ENCODE measurements around the gene EEIG1. TPM values are rescaled to one million over a fixed set of nuclear protein-coding genes. Genes with fewer than 3 reads are reported as not detected.

The EEIG1 gene
- total and polyA plus RNA-seq, 2 of the 4 experiments (the other 2 are of a cell fraction), result 1.1 to 23.2 TPM

- peak overlapping the region; percentile 48; the same call in 1 of the 2 replicates for H3K14ac ChIP-seq (replicated peaks; ENCODE audit: low read depth, low read length)
- peaks cover 44% of the 10 kb centered on the region for H3K4me1 ChIP-seq (ENCODE audit: control insufficient read depth, insufficient read depth, low read length)
- peaks cover 21% of the 10 kb centered on the region for H3K9me1 ChIP-seq (ENCODE audit: insufficient read depth, low read length)
- H3K27ac ChIP-seq (ENCODE audit: insufficient read depth, low read length), result no peak overlapping the region
- H4K91ac ChIP-seq (ENCODE audit: insufficient read depth, low read depth, low read length), result 0 out of 2 replicates have a peak overlapping the region, but pooled peaks have one; percentile 11
- H2AK5ac ChIP-seq (ENCODE audit: low read depth, low read length), result peak overlapping the region; percentile 65; the same call in 1 of the 2 replicates
- no peak overlapping the region for H3K9ac ChIP-seq (ENCODE audit: low read depth, low read length)
- no peak overlapping the region for H3K56ac ChIP-seq (ENCODE audit: extremely low read depth, insufficient read depth, low read length)
- no peak for TF ChIP-seq BHLHE40 (IDR thresholded peaks at IDR 0.05; ENCODE audit: low read depth, low read length)
- TF ChIP-seq SMC3 (IDR thresholded peaks at IDR 0.05; ENCODE audit: low read depth, low read length), result no peak
- DNase-seq, result no peak
- no peaks in the 10 kb centered on the region for H3K36me3 ChIP-seq (ENCODE audit: control insufficient read depth, insufficient read depth, low read length)
- H4K5ac ChIP-seq (ENCODE audit: low read depth, low read length), result no peak overlapping the region
- WGBS, 2 experiments (ENCODE audit: extremely low coverage in 2 of 2, insufficient read length in 1 of 2), result no CpG with 5 or more reads among the region's 3 CpGs
- no TSS peak for BruUV-seq (replicated peaks)
- H2BK120ac ChIP-seq (ENCODE audit: low read depth, low read length), result no peak overlapping the region; the same call in 1 of the 2 replicates
- ChIA-PET CTCF (interaction anchor here (0.5 to 1.4 kb wide), 2 partner anchors 72 to 195 kb away, joined by 3 to 4 read pairs; no protein-coding TSS in a partner anchor), POLR2A (ENCODE audit: unreplicated experiment) (no interaction called here)
- H2BK20ac ChIP-seq (ENCODE audit: low read depth, low read length), result no peak overlapping the region
- ATAC-seq (ENCODE audit: low read depth), result no peak
- no peak overlapping the region for H2AFZ ChIP-seq (replicated peaks; ENCODE audit: low read length, poor library complexity)
- no peak overlapping the region for H2BK5ac ChIP-seq (ENCODE audit: low read depth, low read length, poor library complexity, severe bottlenecking)
- dilution Hi-C loops (cut with HindIII; ENCODE audit: low sequenced_read_pairs, unreplicated experiment), result no loop called here
- peaks cover 48 to 82% of the 10 kb centered on the region in 2 experiments for H3K79me1 ChIP-seq (ENCODE audit: low read depth in 1 of 2, low read length in 2 of 2)
- no peaks in the 10 kb centered on the region for H3K27me3 ChIP-seq (ENCODE audit: control insufficient read depth, insufficient read depth, low read length)
- no peak overlapping the region for H3K4me3 ChIP-seq (ENCODE audit: insufficient read depth, low read depth, low read length)
- no peaks in the 10 kb centered on the region for H4K20me1 ChIP-seq (ENCODE audit: insufficient read depth, low read length)
- H2BK15ac ChIP-seq (ENCODE audit: low read depth, low read length), result no peak overlapping the region
- no peak overlapping the region for H2AK9ac ChIP-seq (replicated peaks; ENCODE audit: low read depth, low read length, poor library complexity)
- H3K18ac ChIP-seq (ENCODE audit: low read depth, low read length), result no peak overlapping the region
- no peak overlapping the region for H3K23ac ChIP-seq (ENCODE audit: low read depth, low read length)
- 0 out of 4 replicates have a peak overlapping the region, but pooled peaks of 1 of the 2 experiments have one; percentile 9 for H4K8ac ChIP-seq (ENCODE audit: low read depth in 2 of 2, low read length in 2 of 2)
- in situ Hi-C loops (cut with MboI; ENCODE audit: low sequenced_read_pairs), result no loop called here
- H3K9me3 ChIP-seq (ENCODE audit: control insufficient read depth, insufficient read depth, low read length), result no peaks in the 10 kb centered on the region; the same call in 1 of the 2 replicates
- H3K4me2 ChIP-seq (ENCODE audit: low read depth, low read length), result no peak overlapping the region
- H3K4ac ChIP-seq (ENCODE audit: low read depth, low read length), result peak overlapping the region; percentile 67; the same call in 1 of the 2 replicates
- intact Hi-C loops (cut with micrococcal nuclease), result no loop called here
Measured at GRCh38 chr9:127963041-127963358, 17.8 kb downstream of the EEIG1 start.
